GM12865 (cell line): ENCODE data around the gene PTPRM.

Experiments used
- DNase-seq: peaks from one replicate; pipeline ENCODE4 v3.0.0; 2010; ENCODE audit warnings: low read depth
- H3K4me3 ChIP-seq: 2 replicates; pipeline ENCODE4 v1.5.1; 2011; ENCODE audit warnings: mild to moderate bottlenecking, low read depth, low read length, control low read depth
- TF ChIP-seq, protein P1 (sequence below): IDR thresholded peaks from 2 replicates; pipeline ENCODE4 v1.5.1; 2011; ENCODE audit warnings: low read length, control low read depth, low read depth, inconsistent platforms; ENCODE audit not compliant: insufficient read depth; ENCODE audit errors: missing control alignments

PTPRM gene

DNA sequence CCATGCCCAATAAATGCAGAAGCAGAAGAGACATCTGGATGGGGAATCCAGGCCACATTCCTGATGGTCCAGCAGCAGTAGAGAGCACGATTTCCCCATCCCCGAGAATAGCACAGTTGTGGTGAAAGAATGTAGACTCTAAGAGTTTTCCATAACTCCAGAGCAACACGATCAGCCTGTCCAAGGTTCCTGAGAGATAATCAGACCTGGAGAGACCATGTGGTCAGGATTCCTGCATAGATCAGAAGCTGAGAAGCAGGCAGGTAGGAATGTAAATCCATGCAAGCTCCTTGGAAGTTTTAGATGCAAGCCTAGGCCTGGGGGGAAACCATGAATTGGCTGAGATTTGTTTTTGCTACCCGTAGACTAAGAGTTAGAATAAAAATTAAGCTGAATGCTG is 34.2 kb upstream of the PTPRM start:
- TF ChIP-seq, protein P1, sequence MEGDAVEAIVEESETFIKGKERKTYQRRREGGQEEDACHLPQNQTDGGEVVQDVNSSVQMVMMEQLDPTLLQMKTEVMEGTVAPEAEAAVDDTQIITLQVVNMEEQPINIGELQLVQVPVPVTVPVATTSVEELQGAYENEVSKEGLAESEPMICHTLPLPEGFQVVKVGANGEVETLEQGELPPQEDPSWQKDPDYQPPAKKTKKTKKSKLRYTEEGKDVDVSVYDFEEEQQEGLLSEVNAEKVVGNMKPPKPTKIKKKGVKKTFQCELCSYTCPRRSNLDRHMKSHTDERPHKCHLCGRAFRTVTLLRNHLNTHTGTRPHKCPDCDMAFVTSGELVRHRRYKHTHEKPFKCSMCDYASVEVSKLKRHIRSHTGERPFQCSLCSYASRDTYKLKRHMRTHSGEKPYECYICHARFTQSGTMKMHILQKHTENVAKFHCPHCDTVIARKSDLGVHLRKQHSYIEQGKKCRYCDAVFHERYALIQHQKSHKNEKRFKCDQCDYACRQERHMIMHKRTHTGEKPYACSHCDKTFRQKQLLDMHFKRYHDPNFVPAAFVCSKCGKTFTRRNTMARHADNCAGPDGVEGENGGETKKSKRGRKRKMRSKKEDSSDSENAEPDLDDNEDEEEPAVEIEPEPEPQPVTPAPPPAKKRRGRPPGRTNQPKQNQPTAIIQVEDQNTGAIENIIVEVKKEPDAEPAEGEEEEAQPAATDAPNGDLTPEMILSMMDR: no peak
- no peak overlapping the region for H3K4me3 ChIP-seq
- no peak for DNase-seq

GRCh38 chr18:7535436-7536205 is 31.5 kb upstream of the PTPRM start:
- H3K4me3 ChIP-seq: no peak overlapping the region
- no peak for DNase-seq
- TF ChIP-seq, protein P1: no peak

GRCh38 chr18:7537145-7537544 is 30.0 kb upstream of the PTPRM start:
- H3K4me3 ChIP-seq: no peak overlapping the region
- DNase-seq: no peak
- TF ChIP-seq, protein P1: no peak

GRCh38 chr18:7541835-7542234 is 25.3 kb upstream of the PTPRM start:
- no peak for DNase-seq
- no peak overlapping the region for H3K4me3 ChIP-seq
- TF ChIP-seq, protein P1: no peak

GRCh38 chr18:7544686-7545085 is 22.4 kb upstream of the PTPRM start:
- TF ChIP-seq, protein P1: no peak
- DNase-seq: no peak
- no peak overlapping the region for H3K4me3 ChIP-seq

DNA sequence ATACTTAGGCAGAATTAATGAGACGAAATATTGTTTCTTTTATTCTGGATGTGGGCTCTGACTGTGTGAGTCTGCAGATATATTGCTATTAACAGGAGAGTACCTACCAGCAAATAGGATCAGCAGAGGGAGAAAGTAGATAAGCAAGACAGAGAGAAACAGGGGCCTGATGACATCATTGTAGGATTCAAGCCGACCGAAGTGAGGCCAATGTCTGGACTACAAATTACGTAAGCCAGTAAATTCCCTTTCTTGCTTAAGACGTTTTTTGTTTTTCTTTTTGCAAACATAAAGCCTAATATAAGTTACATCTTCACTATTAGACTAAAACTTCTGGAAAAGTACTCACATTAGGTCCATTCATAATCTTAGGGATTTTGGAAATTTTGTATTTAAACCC is 21.4 kb upstream of the PTPRM start:
- H3K4me3 ChIP-seq: no peak overlapping the region
- DNase-seq: no peak
- TF ChIP-seq, protein P1: no peak

- TF ChIP-seq, protein P1: no peak
- DNase-seq: no peak
- no peak overlapping the region for H3K4me3 ChIP-seq
Observed at GRCh38 chr18:7548221-7548620, 18.9 kb upstream of the PTPRM start.
